ENCODE measurements around the gene KRT72.

GRCh38 chr12:52634266-52635056, 33.2 kb upstream of the KRT72 start:
- TF ChIP-seq CTCF (IDR thresholded peaks at IDR 0.05; ENCODE audit: low read length) (no peak), EZH2 (IDR thresholded peaks at IDR 0.05; ENCODE audit: borderline replicate concordance, low read length) (no peak)
